Suprapubic skin (tissue), 4 donors: ENCODE results near the gene EFCAB8. TPM values are rescaled to one million over a fixed set of nuclear protein-coding genes. Genes with fewer than 3 reads are reported as not detected.
"Not testable (repeated sequence)": the region's sequence is repeated elsewhere in the genome, so short reads cannot be mapped to it uniquely, and the experiment has no call there.

Experiments used
- DNase-seq, 2 donors: peaks; one replicate each; pipeline ENCODE4 v3.0.0-alpha.2; 2019; ENCODE audit warnings: low spot score in 2 of 2
- H3K27ac ChIP-seq: fragments of 200-600 bp; sonication (generic); one replicate; pipeline ENCODE4 v1.5.1; 2019
- H3K27me3 ChIP-seq: fragments of 200-600 bp; sonication (generic); one replicate; pipeline ENCODE4 v1.5.1; 2019
- H3K36me3 ChIP-seq: fragments of 200-600 bp; sonication (generic); one replicate; pipeline ENCODE4 v1.5.1; 2019
- H3K4me1 ChIP-seq: fragments of 200-600 bp; sonication (generic); one replicate; pipeline ENCODE4 v1.5.1; 2019
- H3K4me3 ChIP-seq: fragments of 200-600 bp; sonication (generic); one replicate; pipeline ENCODE4 v1.5.1; 2019; ENCODE audit warnings: mild to moderate bottlenecking
- H3K9me3 ChIP-seq: fragments of 200-600 bp; sonication (generic); one replicate; pipeline ENCODE4 v1.5.1; 2019
- EP300 ChIP-seq: sonication (generic); formaldehyde crosslinking; IDR thresholded peaks from one replicate; pipeline ENCODE4 v1.6.1; 2017; ENCODE audit warnings: antibody characterized with exemption
- POLR2A ChIP-seq, 2 donors: fragments of 450-650 bp; IDR thresholded peaks; one replicate each; pipeline ENCODE4 v1.6.1; 2017; ENCODE audit warnings: antibody characterized with exemption in 2 of 2, mild to moderate bottlenecking in 2 of 2, moderate library complexity in 2 of 2
- POLR2AphosphoS5 ChIP-seq, 3 donors: sonication (generic); formaldehyde crosslinking; IDR thresholded peaks; one replicate each; pipeline ENCODE4 v1.6.1; 2017; ENCODE audit warnings: antibody characterized with exemption in 3 of 3
- WGBS: methylation state at CpG from one replicate; pipeline ENCODE4 v1.1.5; 2018; 5-methylcytosine and 5-hydroxymethylcytosine counted together
- total RNA-seq, 4 donors: library from RNA; depleted of rRNA; stranded (reverse); fragments of >200 nt; gene quantifications; one replicate each; pipeline ENCODE4 v1.1.0, GENCODE V29; 2016
- TF ChIP-seq, protein P1 (sequence below), 2 donors: fragments of 200-600 bp in 1 of 2; fragments of 450-650 bp in 1 of 2; sonication (generic) in 1 of 2; IDR thresholded peaks; one replicate each; pipeline ENCODE4 v1.5.1; 2016 to 2019; ENCODE audit warnings: antibody characterized with exemption in 2 of 2, mild to moderate bottlenecking in 1 of 2, moderate library complexity in 1 of 2

EFCAB8 gene
- total RNA-seq, 4 donors from 2014 or later = 0.76 to 0.89 TPM; not detected in 2

DNA sequence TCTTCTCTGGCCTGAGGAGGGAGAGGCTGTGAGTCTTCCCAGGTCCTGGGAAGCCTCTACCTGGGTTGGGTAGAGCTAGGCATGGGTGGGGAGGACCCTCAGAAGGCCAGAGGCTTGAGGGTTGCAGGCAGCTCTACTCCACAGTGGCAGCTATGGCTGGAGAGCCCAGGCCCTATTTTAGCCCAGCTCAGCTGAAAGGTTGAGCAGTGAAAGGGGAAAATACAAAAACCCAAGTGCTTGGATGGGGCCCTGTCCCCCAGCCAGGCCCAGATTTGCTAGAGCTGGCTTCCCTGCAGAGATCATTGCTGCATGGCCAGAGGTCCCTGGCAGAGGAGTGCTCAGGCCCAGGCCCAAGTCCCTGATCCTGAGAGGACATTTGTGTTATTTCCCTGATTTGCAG is 99.9 kb downstream of the EFCAB8 start:
- H3K27ac ChIP-seq = no peak overlapping the region
- peaks cover 3% of the 10 kb centered on the region for H3K27me3 ChIP-seq
- no peak overlapping the region for H3K4me3 ChIP-seq
- TF ChIP-seq, protein P1, sequence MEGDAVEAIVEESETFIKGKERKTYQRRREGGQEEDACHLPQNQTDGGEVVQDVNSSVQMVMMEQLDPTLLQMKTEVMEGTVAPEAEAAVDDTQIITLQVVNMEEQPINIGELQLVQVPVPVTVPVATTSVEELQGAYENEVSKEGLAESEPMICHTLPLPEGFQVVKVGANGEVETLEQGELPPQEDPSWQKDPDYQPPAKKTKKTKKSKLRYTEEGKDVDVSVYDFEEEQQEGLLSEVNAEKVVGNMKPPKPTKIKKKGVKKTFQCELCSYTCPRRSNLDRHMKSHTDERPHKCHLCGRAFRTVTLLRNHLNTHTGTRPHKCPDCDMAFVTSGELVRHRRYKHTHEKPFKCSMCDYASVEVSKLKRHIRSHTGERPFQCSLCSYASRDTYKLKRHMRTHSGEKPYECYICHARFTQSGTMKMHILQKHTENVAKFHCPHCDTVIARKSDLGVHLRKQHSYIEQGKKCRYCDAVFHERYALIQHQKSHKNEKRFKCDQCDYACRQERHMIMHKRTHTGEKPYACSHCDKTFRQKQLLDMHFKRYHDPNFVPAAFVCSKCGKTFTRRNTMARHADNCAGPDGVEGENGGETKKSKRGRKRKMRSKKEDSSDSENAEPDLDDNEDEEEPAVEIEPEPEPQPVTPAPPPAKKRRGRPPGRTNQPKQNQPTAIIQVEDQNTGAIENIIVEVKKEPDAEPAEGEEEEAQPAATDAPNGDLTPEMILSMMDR (IDR thresholded peaks at IDR 0.05) = no peak
- TF ChIP-seq EP300 (no peak), POLR2AphosphoS5 (IDR thresholded peaks at IDR 0.05) (no peak), POLR2A (IDR thresholded peaks at IDR 0.05) (no peak)
- H3K36me3 ChIP-seq = no peaks in the 10 kb centered on the region
- peaks cover 6% of the 10 kb centered on the region for H3K9me3 ChIP-seq
- no peaks in the 10 kb centered on the region for H3K4me1 ChIP-seq
- DNase-seq = no peak

DNA sequence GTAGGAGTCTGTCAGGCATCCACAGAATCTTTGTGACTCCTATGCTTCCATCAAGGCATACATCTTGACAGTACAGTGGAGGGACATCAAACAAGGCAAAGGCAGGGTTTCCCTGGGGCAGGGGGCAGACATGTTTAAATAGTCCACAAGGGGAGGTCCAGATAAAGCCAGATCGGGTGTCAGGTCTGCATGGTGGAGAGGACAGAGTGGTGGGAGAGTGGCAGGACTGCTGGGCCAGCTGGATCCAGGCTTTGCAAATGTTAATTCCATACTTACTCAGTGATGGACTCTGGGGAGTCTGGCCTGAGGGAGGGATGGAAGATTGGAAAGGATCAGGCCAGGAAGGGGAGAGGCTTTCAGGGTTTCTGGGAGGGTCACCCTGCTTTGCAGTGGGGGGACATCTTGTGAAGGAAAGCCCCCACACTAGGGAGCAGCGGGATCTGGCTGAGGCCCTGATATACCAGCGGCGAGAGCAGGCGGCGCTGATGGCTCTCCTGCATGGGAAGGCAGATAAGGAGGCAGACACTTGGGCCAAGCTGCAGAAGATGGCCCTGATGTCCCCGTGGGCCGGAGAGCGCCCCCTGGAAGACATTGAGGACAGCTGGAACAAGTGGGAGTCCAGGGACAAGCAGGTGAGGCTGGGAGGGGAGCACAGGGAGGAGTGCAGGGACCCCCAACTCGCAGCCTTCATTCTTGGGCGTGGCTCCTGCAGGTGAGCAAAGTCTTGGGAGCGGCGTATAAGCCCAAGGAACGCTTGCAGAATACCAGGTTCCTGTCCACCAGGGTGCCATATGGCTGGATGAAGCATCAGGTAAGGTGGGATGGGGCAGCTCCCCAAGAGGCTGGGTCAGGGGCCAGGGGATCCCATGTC is 100.9 kb downstream of the EFCAB8 start:
- no peak for DNase-seq
- H3K4me1 ChIP-seq = no peaks in the 10 kb centered on the region
- H3K4me3 ChIP-seq = no peak overlapping the region
- TF ChIP-seq POLR2A (IDR thresholded peaks at IDR 0.05) = no peak
- no peak for TF ChIP-seq POLR2AphosphoS5 (IDR thresholded peaks at IDR 0.05)
- TF ChIP-seq EP300 = no peak
- TF ChIP-seq, protein P1 (IDR thresholded peaks at IDR 0.05) = no peak
- H3K36me3 ChIP-seq = no peaks in the 10 kb centered on the region
- no peak overlapping the region for H3K27ac ChIP-seq
- H3K27me3 ChIP-seq = peaks cover 3% of the 10 kb centered on the region
- WGBS = 92% methylated on average over 14 of the region's 14 CpGs
- peaks cover 6% of the 10 kb centered on the region for H3K9me3 ChIP-seq

DNA sequence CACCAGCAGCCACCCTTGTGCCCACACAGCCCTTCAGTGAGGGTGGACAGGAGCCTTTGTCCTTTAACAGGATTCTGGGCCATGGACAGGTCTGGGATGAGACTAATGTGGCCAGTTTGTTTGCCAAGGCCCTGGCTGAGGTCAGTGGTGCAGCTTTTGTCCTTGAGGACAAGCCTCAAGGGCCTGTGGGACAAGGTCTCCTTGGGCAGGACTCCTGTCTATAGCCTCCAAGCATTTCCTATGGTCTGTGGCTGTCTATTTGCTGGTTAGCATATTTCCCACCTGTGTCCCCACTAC is 101.4 kb downstream of the EFCAB8 start:
- DNase-seq = no peak
- Histone ChIP-seq H3K4me3 (no peak overlapping the region), H3K27ac (no peak overlapping the region), H3K9me3 (peaks cover 6% of the 10 kb centered on the region), H3K27me3 (peaks cover 3% of the 10 kb centered on the region), H3K4me1 (no peaks in the 10 kb centered on the region), H3K36me3 (no peaks in the 10 kb centered on the region)
- TF ChIP-seq POLR2AphosphoS5 (IDR thresholded peaks at IDR 0.05) (no peak), POLR2A (IDR thresholded peaks at IDR 0.05) (no peak), EP300 (no peak)
- TF ChIP-seq, protein P1 (IDR thresholded peaks at IDR 0.05) = no peak

DNA sequence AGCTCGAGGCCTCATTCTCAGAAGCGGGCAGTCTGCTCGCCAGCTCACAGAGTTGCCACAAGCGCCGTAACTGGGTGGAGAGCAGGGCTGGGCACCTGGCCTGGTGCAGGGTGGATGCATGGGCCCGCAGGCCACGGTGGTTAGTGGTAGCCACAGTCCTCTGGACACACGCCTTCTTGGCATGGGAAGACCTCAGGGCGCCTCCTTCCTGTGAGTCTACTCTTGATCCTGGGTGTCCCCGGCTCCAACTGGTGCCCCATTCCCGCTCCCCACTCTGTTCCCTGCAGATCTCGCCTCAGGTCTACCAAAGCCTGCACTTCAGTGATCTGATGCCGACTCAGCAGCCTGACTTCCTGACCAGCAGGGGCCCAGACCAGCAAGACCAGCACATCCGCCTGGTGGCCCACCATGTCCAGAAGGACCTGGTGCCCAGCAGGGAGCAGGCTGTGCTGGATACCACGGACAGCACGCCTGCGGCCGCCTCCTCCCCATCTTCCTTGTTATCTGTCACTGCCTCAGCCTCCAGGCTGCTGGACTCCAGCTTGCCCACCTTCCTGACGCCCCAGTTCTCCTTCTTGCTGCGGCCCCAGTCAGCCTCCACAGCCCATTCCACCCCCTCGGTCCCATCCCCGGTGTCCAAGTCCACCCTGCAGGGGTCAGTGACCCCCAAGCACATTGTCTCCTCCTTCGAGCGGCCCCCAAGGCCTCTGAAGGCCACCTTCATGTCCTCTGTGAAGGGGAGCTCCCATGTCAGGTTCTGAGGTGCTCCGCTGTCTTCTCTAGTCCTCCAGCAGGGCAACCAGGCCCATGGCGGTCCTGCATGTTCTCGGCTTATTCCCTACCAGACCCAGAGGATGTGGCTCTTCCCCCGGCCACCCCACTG is 102.4 kb downstream of the EFCAB8 start:
- TF ChIP-seq POLR2AphosphoS5 (IDR thresholded peaks at IDR 0.05) = no peak
- no peak for TF ChIP-seq EP300
- no peak for TF ChIP-seq POLR2A (IDR thresholded peaks at IDR 0.05)
- TF ChIP-seq, protein P1 (IDR thresholded peaks at IDR 0.05) = no peak

DNA sequence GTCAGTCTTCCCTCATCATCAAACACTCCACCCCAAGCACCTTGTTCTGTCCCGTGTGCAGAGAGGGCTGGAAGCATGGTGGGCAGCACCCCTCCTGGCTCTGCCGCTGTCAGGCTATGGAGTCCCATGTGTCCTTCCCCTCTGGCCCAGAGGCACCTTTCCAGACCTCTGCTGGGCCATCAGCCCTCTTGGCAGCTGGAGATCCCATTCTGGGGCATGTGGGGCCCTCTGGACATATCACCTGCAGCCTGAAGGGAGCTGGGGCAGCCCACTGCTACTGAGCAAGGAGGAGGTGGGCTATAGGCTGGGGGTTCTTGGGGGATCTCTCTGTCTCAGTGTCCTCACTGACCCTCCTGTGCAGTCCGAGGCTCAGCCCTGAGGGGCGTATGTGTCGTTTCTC is 103.3 kb downstream of the EFCAB8 start:
- H3K27me3 ChIP-seq = peaks cover 3% of the 10 kb centered on the region
- TF ChIP-seq, protein P1 (IDR thresholded peaks at IDR 0.05) = no peak
- no peak for TF ChIP-seq POLR2AphosphoS5 (IDR thresholded peaks at IDR 0.05)
- no peak for TF ChIP-seq POLR2A (IDR thresholded peaks at IDR 0.05)
- TF ChIP-seq EP300 = no peak
- WGBS = 83% methylated on average over 5 of the region's 5 CpGs
- peaks cover 6% of the 10 kb centered on the region for H3K9me3 ChIP-seq
- no peak overlapping the region for H3K4me3 ChIP-seq
- peak in 1 of 2 donors; percentile 63 for DNase-seq
- no peaks in the 10 kb centered on the region for H3K36me3 ChIP-seq
- no peak overlapping the region for H3K27ac ChIP-seq
- no peaks in the 10 kb centered on the region for H3K4me1 ChIP-seq

More for the DNA sequence above, 102.4 kb downstream of the EFCAB8 start:
- DNase-seq = no peak
- Histone ChIP-seq H3K36me3 (no peaks in the 10 kb centered on the region), H3K4me3 (no peak overlapping the region), H3K27me3 (peaks cover 3% of the 10 kb centered on the region), H3K4me1 (no peaks in the 10 kb centered on the region), H3K9me3 (peaks cover 6% of the 10 kb centered on the region), H3K27ac (no peak overlapping the region)
- WGBS = 93% methylated on average over 27 of the region's 28 CpGs

DNA sequence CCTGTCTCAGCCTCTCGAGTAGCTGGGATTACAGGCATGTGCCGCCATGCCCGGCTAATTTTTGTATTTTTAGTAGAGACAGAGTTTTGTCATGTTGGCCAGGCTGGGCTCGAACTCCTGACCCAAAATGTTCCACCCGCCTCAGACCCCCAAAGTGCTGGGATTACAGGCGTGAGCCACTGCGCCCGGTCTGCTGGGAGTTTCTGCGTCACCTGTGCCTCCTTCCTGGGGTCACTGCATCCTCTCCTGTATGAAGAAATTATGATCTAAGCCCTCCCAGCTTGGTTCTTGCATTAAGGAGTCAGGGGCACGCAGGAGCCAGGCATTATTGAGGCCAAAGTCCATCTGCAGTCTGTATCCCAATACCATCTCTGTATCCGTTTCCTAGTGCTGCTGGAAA is 103.9 kb downstream of the EFCAB8 start:
- H3K36me3 ChIP-seq, H3K27me3 ChIP-seq, H3K9me3 ChIP-seq, H3K4me3 ChIP-seq, H3K4me1 ChIP-seq, H3K27ac ChIP-seq: not testable (repeated sequence)
- WGBS = 89% methylated on average over 11 of the region's 11 CpGs
- peak in 1 of 2 donors; percentile 34 for DNase-seq
